Activated T-cell treated with anti-CD3 and anti-CD28 coated beads, Interleukin-2, amount 50 U/mL, for 1 hour (primary cell): ENCODE results near the gene PIBF1.
"Not testable (repeated sequence)": the region's sequence is repeated elsewhere in the genome, so short reads cannot be mapped to it uniquely, and the experiment has no call there.

Experiments used
- DNase-seq: peaks from one replicate; pipeline ENCODE4 v3.0.0-alpha.2; 2020

The PIBF1 gene

GRCh38 chr13:72931311-72931710, 149.4 kb downstream of the PIBF1 start:
- DNase-seq = no peak

- no peak for DNase-seq
Measured at GRCh38 chr13:72932250-72932649, 150.3 kb downstream of the PIBF1 start.

DNA sequence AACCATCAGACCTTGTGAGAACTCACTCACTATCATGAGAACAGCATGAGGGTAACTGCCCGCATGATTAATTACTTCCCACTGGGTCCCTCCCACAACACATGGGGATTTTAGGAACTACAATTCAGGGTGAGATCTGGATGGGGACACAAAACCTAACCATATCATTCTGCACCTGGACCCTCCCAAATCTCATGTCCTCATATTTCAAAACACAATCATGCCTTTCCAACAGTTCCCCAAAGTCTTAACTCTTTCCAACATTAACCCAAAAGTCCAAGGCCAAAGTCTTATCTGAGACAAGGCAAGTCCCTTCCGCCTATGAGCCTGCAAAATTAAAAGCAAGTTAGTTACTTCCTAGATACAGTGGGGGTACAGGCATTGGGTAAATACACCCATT, 164.3 kb downstream of the PIBF1 start:
- not testable (repeated sequence) for DNase-seq

GRCh38 chr13:72952529-72953141, 170.7 kb downstream of the PIBF1 start:
- no peak for DNase-seq

GRCh38 chr13:72953391-72953965, 171.5 kb downstream of the PIBF1 start:
- DNase-seq = no peak

DNA sequence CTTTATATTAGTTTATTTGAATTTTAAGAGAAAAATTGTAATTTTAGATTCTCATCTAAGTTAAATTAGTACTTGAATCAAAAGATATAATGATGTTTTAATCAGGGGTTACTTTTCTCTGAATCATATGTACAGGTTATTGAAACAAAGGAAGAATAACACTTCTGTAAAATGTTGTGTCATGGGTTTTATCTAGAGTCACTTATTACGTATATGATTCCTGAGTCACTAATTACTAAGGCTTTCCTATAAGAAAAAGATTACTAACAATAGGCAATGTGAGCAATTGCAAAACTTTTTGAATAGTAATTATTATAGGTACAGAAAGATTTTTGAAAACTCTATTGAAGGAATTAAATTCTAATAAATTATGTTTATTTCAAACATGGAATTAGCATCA, 177.7 kb downstream of the PIBF1 start:
- DNase-seq = no peak

DNA sequence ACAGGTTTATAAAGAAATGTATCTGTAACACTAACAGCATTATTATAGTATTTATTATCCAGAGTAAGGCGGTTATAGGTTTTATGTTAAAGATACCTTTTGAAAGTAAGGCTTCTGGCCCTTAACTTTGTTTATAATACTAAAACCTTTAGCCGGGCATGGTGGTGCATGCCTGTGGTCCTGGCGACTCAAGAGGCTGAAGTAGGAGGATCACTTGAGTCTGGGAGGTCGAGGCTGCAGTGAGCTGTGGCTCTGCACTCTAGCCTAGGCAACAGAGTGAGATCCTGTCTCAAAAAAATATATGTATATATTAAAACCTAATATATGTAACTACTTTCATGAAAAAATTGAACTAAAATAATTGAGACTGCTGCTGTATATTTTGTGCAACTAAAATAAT, 178.2 kb downstream of the PIBF1 start:
- no peak for DNase-seq

DNA sequence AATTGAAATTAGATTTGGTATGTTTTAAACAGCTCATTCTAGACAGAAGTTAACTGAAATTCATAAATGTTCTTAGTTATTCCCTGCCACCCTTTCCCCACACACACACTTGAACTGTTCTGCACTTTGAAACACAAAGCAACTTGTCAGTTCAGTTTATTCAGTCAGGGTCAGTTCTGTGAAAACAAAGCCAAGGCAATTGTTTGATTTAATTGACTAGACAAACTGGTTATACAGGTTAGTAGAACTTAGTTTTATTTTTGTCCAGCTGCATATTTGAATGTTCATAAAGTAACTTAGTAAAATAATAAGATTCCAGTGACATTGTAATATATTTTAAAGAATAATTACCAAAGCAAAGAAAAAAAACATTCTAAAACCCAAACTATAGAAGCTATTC, 178.6 kb downstream of the PIBF1 start:
- DNase-seq = no peak

GRCh38 chr13:72963762-72964161, 181.8 kb downstream of the PIBF1 start:
- DNase-seq = no peak

- no peak for DNase-seq
Measured at GRCh38 chr13:72970301-72970880, 188.5 kb downstream of the PIBF1 start.

DNA sequence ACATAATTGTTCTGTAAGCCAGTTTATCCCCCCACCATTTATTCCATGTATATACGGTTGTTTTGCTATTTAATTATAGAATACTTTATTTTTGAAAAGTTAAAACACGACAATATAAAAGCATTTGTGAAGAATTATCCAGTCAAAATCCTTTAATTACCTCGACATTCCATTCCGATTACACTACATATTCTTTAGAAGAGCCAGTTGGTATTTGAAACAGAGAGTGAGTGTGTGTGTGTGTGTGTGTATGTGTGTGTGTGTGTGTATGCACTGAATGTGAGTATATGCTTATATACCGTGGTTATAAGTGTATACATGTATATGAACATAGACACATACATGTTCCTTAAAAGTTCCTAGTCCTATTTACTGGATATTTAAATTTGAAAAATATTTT, 189.0 kb downstream of the PIBF1 start:
- no peak for DNase-seq

GRCh38 chr13:72973234-72973633, 191.3 kb downstream of the PIBF1 start:
- no peak for DNase-seq

DNA sequence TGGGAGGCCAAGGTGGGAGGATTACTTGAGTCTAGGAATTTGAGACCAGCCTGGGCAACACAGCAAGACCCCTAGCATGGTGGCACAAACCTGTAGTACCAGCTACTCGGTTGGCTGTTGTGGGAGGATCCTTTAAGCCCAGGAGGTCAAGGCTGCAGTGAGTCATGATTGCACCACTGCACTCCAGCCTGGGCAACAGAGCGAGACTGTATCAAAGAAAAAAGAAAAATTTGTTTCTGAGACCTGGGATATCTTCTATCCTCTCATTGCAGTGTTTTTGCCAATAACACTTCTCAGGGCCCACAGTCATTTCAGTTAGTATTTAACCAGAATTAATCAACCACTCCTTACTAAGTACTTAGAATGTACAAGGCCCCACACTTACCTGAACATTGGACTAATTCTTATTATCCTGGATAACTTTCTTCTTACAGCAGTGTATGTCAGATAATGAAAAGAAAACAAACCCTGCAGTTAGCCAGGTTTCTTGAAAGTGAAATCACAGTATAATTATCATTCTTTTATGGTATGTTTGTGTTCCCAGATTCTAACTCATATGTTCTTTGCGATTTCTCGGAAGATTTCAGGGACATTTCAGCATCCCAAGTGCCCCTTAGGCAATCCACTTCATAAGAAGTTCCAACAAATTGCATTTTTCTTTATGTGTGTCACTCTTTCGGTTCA, 201.3 kb downstream of the PIBF1 start:
- no peak for DNase-seq

DNA sequence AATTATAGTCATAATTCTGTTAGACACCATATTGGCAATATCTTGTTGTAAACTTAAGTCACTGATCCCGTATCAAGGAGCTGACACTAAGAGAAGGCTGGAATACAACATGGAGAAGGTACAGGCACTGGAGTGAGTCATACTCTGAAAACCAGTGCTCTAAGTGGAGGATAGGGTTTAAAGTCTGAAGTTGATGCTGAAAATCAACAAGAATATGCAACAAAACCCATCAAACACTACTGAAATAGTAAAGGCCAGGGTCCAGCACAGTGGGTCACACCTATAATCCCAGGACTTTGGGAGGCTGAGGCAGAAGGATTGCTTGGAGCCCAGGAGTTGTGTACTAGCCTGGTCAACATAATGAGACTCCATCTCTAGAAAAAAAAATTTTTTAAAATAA, 203.7 kb downstream of the PIBF1 start:
- no peak for DNase-seq

DNA sequence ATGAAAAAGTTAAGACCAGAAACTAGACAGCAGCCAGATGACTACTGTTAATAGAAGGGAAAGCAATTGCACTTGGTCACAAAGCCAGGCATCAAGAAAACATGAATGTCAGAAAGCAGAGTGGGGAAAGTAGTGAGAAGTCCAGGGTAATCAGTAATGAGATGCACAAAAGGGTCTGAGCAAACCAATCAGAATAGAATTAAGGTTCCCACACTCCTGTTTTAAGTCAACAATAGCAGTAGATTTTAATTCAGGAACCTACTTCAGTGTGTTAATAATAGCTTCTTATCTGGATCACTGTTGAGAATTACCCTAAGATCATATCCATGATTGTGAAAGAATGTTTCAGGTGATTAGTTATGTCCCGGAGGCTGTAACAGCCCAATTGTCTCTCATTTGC, 204.3 kb downstream of the PIBF1 start:
- DNase-seq = no peak

DNA sequence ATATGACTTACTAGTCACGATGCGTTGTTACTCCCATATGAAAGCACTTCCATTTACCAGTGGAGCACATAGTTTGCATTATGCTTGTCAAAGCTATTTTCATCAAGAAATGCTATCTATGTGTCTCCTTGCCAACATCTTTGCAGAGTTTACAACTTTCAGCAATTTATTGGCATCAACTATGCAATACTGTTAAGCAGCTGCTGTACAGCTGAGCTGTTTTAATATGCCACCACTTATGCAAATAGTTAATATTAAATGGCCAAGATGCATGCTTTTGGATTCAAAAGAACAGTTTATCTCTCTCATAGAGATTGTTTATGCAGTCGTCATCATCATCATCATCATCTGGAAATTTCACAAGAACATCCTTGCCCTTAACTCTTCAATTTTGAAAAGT, 209.0 kb downstream of the PIBF1 start:
- no peak for DNase-seq

GRCh38 chr13:72998012-72998411, 216.1 kb downstream of the PIBF1 start:
- no peak for DNase-seq

DNA sequence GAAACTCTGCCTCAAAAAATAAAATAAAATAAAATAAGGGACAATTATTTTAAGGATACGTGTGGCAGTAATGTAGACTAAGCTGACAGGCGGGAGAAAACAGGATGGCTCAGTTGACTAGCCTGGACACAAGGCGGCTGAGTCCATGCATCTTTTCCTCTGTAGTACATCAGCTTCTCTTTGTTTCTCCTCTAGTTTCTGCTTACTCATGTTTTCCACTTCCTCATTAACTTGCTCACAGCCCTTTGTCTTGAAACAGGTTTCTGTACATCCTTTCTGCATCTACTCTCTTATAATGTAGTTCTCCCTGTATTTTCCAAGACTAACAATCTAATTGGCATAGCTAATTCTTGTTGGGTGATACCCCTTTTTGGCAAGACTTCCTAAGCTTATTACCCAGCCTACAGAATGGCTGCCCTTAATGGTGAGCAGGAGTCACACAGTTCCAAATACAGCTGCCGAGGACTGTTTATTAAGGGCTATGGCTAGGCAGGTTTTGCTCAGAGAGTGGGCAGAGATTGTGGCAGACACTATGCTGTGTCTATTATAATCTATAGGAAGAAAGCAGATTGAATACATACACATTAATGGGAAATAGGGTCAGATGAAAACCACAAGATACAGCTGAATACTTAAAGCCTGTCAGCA, 218.2 kb downstream of the PIBF1 start:
- DNase-seq = no peak

DNA sequence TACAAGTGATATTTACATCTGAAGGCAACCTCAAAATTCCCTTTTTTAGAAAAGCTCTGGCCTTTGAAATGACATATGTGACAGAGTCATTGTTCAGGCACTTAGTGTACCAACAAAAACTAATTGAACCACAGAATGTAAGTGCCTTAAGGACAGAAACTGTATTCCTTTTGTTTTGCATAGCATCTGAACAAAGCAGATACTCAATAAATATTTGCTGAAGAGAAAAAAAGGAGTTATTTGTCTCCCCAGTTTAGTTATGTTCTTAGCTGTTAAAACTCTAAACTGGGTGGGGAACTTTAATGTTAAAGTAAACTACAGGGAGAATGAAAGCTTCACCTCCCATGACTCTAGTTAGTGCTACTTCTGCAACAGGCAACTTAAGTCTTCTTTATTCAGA, 220.0 kb downstream of the PIBF1 start:
- no peak for DNase-seq

DNA sequence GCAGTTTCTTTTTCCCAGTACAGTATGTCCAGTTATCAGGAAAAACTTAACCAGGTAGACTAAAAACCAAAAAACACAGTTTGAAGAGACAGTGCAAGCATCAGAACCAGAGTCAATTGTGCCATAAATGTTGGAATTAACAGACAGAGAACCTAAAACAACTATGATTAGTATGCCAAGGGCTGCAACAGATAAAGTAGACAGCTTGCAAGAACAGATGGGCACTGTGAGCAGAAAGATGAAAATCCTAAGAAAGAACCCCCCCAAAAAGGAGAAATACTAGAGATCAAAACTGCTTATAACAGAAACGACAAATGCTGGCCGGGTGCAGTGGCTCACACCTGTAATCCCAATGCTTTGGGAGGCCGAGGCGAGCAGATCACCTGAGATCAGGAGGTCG, 229.8 kb downstream of the PIBF1 start:
- no peak for DNase-seq

- no peak for DNase-seq
Measured at GRCh38 chr13:73015805-73016204, 233.9 kb downstream of the PIBF1 start.

GRCh38 chr13:73018336-73018735, 236.4 kb downstream of the PIBF1 start:
- no peak for DNase-seq

DNA sequence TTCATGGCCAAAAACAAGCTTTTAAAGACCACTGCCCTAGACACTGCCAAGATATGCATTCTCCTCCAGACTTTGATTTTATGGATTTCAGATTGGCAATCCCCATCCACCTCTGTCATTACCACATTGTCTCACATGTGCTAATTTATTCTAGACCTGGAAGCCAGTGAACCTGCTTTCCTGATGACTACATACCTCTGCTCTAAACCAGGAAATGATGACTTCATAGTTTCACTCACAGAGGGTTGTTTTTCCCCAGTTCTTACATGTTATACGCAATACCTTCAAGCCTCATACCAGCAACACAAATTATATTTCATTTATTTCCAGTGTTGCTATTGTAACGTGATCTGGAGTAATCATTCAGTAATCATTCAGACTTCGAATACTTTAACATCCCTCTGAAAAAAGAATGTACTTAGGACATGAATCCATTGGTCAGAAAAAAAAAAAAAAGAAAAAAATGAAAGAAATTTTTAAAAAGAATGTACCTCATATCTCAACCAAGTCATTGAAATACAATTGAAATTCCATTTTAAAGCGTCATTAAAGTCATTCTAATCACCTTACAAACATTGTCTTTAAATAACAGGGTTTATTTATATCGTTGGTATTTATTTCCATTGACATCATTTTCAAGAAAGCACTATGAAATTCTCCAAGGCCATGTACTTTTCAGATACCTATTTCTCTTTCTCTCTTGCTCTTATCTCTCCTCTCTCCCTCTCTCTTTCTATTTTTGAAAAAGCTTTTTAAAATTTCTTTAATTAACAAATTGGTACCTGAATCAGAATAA, 243.5 kb downstream of the PIBF1 start:
- no peak for DNase-seq
